HEK293 (cell line): ENCODE data around the gene CTIF.

Source experiments
- CTCF ChIA-PET: fragments of 350-600 bp; formaldehyde crosslinking; extraction: SDS; loops from one replicate; lab custom pipeline; 2021; ENCODE audit warnings: antibody characterized with exemption; lab: Yijun Ruan, JAX
- POLR2A ChIA-PET: fragments of 300-600 bp; formaldehyde crosslinking; extraction: SDS; loops from one replicate; lab custom pipeline; 2020; ENCODE audit warnings: antibody characterized with exemption, inconsistent platforms; lab: Yijun Ruan, JAX
- H3K27ac ChIP-seq: fragments of 200-500 bp; sonication (Bioruptor generic); 2 replicates; pipeline ENCODE4 v1.5.1; 2014; ENCODE audit warnings: low read depth, low read length, control low read depth, inconsistent platforms; ENCODE audit errors: extremely low read depth
- H3K36me3 ChIP-seq, 2 experiments: fragments of 200-500 bp in 1 of 2; sonication (Bioruptor generic) in 1 of 2; 1 replicate in 1 of 2; 2 replicates in 1 of 2; pipeline ENCODE4 v1.5.1; 2014 to 2017; ENCODE audit warnings: inconsistent platforms in 2 of 2, low read length in 2 of 2; ENCODE audit not compliant: control insufficient read depth in 2 of 2, insufficient read depth in 1 of 2
- H3K4me1 ChIP-seq: fragments of 200-500 bp; sonication (Bioruptor generic); 2 replicates; pipeline ENCODE4 v1.5.1; 2014; ENCODE audit warnings: mild to moderate bottlenecking, low read length, inconsistent platforms; ENCODE audit not compliant: control insufficient read depth, insufficient read depth
- H3K4me3 ChIP-seq: 2 replicates; pipeline ENCODE4 v1.5.1; 2011; ENCODE audit warnings: low read depth, mild to moderate bottlenecking, control low read depth, low read length, moderate library complexity
- H3K9me3 ChIP-seq: fragments of 200-500 bp; sonication (Bioruptor generic); 2 replicates; pipeline ENCODE4 v1.5.1; 2014; ENCODE audit warnings: low read depth, low read length, inconsistent platforms; ENCODE audit not compliant: control insufficient read depth, insufficient read depth
- MZF1 ChIP-seq: fragments of 450-650 bp; formaldehyde crosslinking; IDR thresholded peaks from 2 replicates; pipeline ENCODE4 v1.5.1; 2017; ENCODE audit warnings: missing biosample characterization, missing genetic modification characterization, borderline replicate concordance
- OSR2 ChIP-seq: fragments of 450-650 bp; formaldehyde crosslinking; IDR thresholded peaks from 2 replicates; pipeline ENCODE4 v1.5.1; 2016; ENCODE audit warnings: missing biosample characterization, missing genetic modification characterization
- PATZ1 ChIP-seq: fragments of 450-650 bp; formaldehyde crosslinking; IDR thresholded peaks from 2 replicates; pipeline ENCODE4 v1.5.1; 2016; ENCODE audit warnings: missing biosample characterization, missing genetic modification characterization
- PBX3 ChIP-seq: sonication (generic); formaldehyde crosslinking; IDR thresholded peaks from 2 replicates; pipeline ENCODE4 v1.8.1; 2022; ENCODE audit warnings: mild to moderate bottlenecking, moderate library complexity, missing genetic modification reagents
- PRDM10 ChIP-seq: fragments of 450-650 bp; formaldehyde crosslinking; IDR thresholded peaks from 2 replicates; pipeline ENCODE4 v1.5.1; 2016; ENCODE audit warnings: missing biosample characterization, missing genetic modification characterization
- TCF7L2 ChIP-seq: IDR thresholded peaks from 2 replicates; pipeline ENCODE4 v1.6.1; 2011; ENCODE audit warnings: low read depth, mild to moderate bottlenecking, inconsistent platforms, low read length, moderate library complexity, borderline replicate concordance
- YY2 ChIP-seq: fragments of 450-650 bp; formaldehyde crosslinking; IDR thresholded peaks from 2 replicates; pipeline ENCODE4 v1.5.1; 2016; ENCODE audit warnings: missing biosample characterization, missing genetic modification characterization
- ZBTB1 ChIP-seq: fragments of 450-650 bp; formaldehyde crosslinking; IDR thresholded peaks from 2 replicates; pipeline ENCODE4 v1.5.1; 2016; ENCODE audit warnings: missing biosample characterization, missing genetic modification characterization
- ZFP69B ChIP-seq: fragments of 450-650 bp; formaldehyde crosslinking; IDR thresholded peaks from 2 replicates; pipeline ENCODE4 v1.5.1; 2016; ENCODE audit warnings: missing biosample characterization, missing genetic modification characterization
- ZNF157 ChIP-seq: fragments of 450-650 bp; formaldehyde crosslinking; IDR thresholded peaks from 2 replicates; pipeline ENCODE4 v1.5.1; 2016; ENCODE audit warnings: missing biosample characterization, missing genetic modification characterization
- ZNF175 ChIP-seq: fragments of 450-650 bp; formaldehyde crosslinking; IDR thresholded peaks from 2 replicates; pipeline ENCODE4 v1.5.1; 2016; ENCODE audit warnings: missing biosample characterization, missing genetic modification characterization
- ZNF2 ChIP-seq: fragments of 450-650 bp; formaldehyde crosslinking; IDR thresholded peaks from 2 replicates; pipeline ENCODE4 v1.5.1; 2016; ENCODE audit warnings: missing biosample characterization, missing genetic modification characterization
- ZNF221 ChIP-seq: fragments of 450-650 bp; formaldehyde crosslinking; IDR thresholded peaks from 2 replicates; pipeline ENCODE4 v1.5.1; 2017; ENCODE audit warnings: missing biosample characterization, missing genetic modification characterization, borderline replicate concordance
- ZNF23 ChIP-seq: fragments of 450-650 bp; formaldehyde crosslinking; IDR thresholded peaks from 2 replicates; pipeline ENCODE4 v1.5.1; 2016; ENCODE audit warnings: missing biosample characterization, missing genetic modification characterization, borderline replicate concordance
- ZNF423 ChIP-seq: fragments of 450-650 bp; formaldehyde crosslinking; IDR thresholded peaks from 2 replicates; pipeline ENCODE4 v1.5.1; 2016; ENCODE audit warnings: missing biosample characterization, missing genetic modification characterization
- ZNF664 ChIP-seq: fragments of 450-650 bp; formaldehyde crosslinking; IDR thresholded peaks from 2 replicates; pipeline ENCODE4 v1.5.1; 2016; ENCODE audit warnings: missing biosample characterization, missing genetic modification characterization
- ZNF768 ChIP-seq: fragments of 450-650 bp; formaldehyde crosslinking; IDR thresholded peaks from 2 replicates; pipeline ENCODE4 v1.5.1; 2018; ENCODE audit warnings: missing biosample characterization, mild to moderate bottlenecking, missing genetic modification characterization

CTIF gene

GRCh38 chr18:48852292-48852691, 313.5 kb downstream of the CTIF start (continued):
- no peak for TF ChIP-seq PRDM10
- TF ChIP-seq ZBTB1 (tag by site-specific recombination), result no peak
- no peak for TF ChIP-seq PBX3 (CRISPR knock-in tag)
- no peak for TF ChIP-seq ZNF175 (tag by site-specific recombination)
- no peak for TF ChIP-seq ZNF23 (tag by site-specific recombination)
- TF ChIP-seq ZNF157 (tag by site-specific recombination), result no peak
- TF ChIP-seq ZNF664 (tag by site-specific recombination), result no peak
- TF ChIP-seq YY2 (tag by site-specific recombination), result no peak
- TF ChIP-seq ZNF221 (tag by site-specific recombination), result no peak
- TF ChIP-seq MZF1 (tag by site-specific recombination), result no peak
- no peak for TF ChIP-seq ZFP69B

GRCh38 chr18:48852794-48853193, 314.0 kb downstream of the CTIF start:
- peaks cover 4% of the 10 kb centered on the region; the same call in 1 of the 2 replicates for H3K4me1 ChIP-seq
- H3K27ac ChIP-seq, result no peak overlapping the region
- ChIA-PET CTCF (interaction anchor here (0.6 kb wide), 1 partner anchor 70 kb away, joined by 3 read pairs; no protein-coding TSS in a partner anchor), POLR2A (no interaction called here)
- H3K9me3 ChIP-seq, result no peaks in the 10 kb centered on the region
- H3K4me3 ChIP-seq, result no peak overlapping the region
- H3K36me3 ChIP-seq, result no peaks in the 10 kb centered on the region; a peak in 1 of 3 replicates
- no peak for TF ChIP-seq PATZ1 (tag by site-specific recombination)
- TF ChIP-seq ZNF768 (tag by site-specific recombination), result no peak
- no peak for TF ChIP-seq TCF7L2

- no peaks in the 10 kb centered on the region; a peak in 1 of 3 replicates for H3K36me3 ChIP-seq
- POLR2A ChIA-PET, result no interaction called here
- CTCF ChIA-PET, result interaction anchor here (0.8 kb wide), 1 partner anchor 105 kb away, joined by 3 read pairs; no protein-coding TSS in a partner anchor
- H3K4me3 ChIP-seq, result no peak overlapping the region
- TF ChIP-seq ZNF2 (tag by site-specific recombination), result no peak
- TF ChIP-seq ZNF423 (tag by site-specific recombination), result peak; percentile 36; the same call in 1 of the 2 replicates
- 0 out of 2 replicates have a peak, but pooled peaks have one; percentile 37 for TF ChIP-seq OSR2
- no peak overlapping the region for H3K27ac ChIP-seq
- no peaks in the 10 kb centered on the region for H3K9me3 ChIP-seq
- H3K4me1 ChIP-seq, result peaks cover 2% of the 10 kb centered on the region; the same call in 1 of the 2 replicates
Observed at GRCh38 chr18:48853588-48853987, 314.8 kb downstream of the CTIF start.
